Stimulated activated CD8-positive, alpha-beta memory T cell treated with anti-CD3 and anti-CD28 coated beads, Interleukin-12 subunit alpha, Interleukin-12 subunit beta, amount 100 ng/mL, for 24 hours (primary cell): ENCODE data around the gene SH3RF3.

ENCODE experiments used
- DNase-seq: peaks from one replicate; pipeline ENCODE4 v3.0.0-alpha.2; 2020; ENCODE audit errors: extremely low read depth

SH3RF3 gene

DNA sequence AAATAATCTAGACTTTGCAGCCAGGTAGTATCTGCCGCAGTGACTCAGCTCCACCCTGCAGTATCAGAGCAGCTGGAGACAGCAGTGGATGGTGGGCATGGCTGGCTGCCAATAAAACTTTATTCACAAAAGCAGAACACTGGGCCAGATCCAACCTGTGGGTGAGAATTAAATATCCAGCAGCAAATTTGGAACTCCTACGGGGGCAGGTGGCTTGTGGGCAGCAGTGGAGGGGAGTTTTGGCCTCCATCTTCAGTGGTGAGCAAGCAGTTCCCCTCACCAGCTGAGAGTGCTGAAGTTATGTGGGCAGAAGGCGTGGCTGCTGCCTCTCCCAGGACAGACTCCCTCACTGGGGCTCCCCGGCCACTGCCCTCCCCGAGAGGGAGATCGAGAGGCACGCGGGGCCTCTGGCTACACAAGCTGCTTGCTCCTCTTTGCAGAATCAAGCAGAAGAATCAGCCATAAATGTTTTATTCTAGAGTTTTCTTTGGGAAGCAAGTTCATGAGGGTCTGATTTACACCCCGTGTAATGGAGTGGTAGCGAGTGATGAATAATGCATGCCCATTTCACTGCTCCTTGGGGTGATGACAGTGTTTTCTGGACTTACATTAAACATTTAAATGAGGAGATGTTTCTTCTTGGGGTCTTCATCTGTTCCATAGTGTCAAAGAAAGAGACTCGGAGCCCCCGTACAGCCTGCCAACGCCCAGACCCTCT is 280.5 kb downstream of the SH3RF3 start:
- DNase-seq = no peak

DNA sequence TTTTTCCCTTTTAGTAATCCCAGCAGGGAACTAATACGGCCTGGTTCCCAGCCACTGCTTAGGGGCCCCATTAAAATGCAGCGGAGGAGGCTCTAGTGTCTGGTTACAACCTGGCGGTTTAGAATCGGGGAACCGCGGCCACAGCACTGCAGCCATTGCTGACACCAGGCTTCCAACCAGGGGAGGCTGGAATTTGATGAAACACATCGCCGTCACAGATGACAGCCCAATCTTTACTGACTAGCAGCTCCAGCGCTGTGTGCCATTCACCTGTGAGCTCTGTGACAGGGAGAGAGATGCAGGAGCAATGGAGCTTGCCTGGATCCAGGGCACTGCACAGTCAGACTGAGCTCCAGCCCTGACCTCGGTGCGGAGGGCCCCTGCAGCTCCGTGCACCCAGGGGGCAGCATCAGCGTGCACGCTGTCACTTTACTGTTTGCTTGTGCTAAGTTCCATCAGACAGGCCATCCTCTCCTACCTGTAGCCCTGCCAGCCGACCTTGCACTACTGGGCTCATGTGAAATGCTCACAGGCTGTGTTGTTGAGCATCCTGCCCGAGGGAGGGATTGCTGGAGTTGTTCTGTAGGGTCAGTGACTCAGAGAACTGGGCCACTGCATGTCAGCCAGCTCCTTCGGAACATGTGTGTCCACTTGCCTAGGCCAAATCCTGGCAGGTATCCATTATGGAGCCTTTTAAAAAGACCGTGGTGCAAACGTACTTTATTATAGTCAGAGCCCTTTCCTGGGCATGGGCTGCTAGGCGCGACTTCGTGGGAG is 281.2 kb downstream of the SH3RF3 start:
- DNase-seq = no peak

- DNase-seq = no peak
These were observed 282.8 kb downstream of the SH3RF3 start for GRCh38 chr2:109411640-109412325.

DNA sequence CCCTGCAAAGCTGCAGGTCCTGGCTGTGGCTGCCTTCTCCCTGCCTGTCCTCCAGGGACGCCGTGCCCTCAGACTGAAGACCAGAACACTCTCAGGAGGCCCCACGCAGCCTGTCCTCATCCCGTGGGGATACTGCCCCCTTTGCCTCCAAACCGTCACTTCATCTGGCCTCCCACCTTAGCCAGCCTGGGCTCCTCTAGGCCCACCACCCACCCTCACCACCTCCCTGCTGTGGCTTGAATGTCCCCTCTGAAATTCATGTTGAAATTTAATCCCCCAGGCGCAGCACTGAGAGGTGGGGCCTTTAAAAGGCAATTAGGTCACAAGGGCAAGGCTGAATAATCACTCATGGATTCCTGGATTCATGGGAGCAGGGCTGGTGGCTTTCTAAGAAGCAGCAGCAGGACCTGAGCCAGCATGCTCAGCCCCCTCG is 286.6 kb downstream of the SH3RF3 start:
- DNase-seq = no peak

DNA sequence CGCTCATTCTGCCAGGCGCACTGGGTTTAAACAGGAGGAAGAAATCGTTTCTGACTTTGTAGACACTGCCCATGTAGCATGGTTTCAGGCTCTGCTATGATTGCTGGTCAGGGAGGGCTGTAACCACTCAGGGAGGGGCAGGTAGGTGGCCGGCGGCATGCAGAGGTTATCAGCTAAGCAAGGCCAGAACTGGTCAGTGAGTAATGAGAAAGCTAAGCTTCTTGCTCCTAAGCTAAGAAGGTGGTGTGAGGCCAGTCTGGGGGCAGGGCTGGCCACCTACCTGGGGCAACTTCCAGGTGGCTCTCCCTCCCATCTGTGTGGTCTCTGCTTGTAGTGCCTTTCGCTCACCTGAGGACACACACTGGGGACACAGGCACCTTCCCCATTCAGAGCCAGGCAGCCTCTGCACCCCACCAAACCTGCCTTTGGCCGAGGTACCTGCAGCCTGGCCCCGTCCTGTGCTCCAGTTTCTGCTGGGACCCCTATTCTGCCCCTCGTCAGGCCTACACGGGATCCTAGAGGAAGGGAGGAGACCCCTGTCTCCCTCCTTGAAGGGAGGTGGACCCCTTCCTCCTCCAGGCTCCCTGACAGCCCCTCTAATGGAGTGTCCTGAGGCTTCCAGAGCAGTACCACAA is 288.8 kb downstream of the SH3RF3 start:
- DNase-seq = no peak

GRCh38 chr2:109418716-109419115 is 289.7 kb downstream of the SH3RF3 start:
- DNase-seq = no peak

DNA sequence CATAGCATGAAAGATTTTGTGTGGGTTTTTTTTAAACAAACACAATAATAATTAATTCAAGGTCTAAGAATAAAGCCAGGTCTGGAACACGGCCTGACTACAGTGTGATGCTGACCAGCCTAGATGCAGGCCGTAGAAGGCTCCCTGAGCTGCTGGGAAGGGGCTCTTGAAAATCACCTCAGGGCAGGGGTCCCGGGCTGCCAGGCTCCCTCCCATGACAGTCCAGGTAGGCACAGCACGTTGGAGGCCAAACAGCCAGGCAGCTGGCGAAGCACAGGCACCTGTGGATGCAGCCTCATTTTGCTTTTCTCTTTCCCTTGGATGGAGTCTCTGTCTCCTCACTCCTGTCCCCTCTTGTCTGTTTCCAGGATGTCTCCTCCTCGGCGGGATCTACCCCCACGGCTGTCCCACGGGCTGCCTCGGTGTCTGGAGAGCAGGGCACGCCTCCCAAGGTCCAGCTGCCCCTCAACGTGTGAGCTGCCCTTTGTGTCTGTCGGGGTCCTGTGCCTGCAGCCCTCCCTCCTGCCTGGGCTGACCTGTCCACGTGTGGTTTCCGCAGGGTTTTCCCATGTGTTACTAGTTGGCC is 290.3 kb downstream of the SH3RF3 start:
- no peak for DNase-seq

GRCh38 chr2:109419960-109420370 is 291.0 kb downstream of the SH3RF3 start:
- no peak for DNase-seq

GRCh38 chr2:109421101-109421500 is 292.1 kb downstream of the SH3RF3 start:
- no peak for DNase-seq

DNA sequence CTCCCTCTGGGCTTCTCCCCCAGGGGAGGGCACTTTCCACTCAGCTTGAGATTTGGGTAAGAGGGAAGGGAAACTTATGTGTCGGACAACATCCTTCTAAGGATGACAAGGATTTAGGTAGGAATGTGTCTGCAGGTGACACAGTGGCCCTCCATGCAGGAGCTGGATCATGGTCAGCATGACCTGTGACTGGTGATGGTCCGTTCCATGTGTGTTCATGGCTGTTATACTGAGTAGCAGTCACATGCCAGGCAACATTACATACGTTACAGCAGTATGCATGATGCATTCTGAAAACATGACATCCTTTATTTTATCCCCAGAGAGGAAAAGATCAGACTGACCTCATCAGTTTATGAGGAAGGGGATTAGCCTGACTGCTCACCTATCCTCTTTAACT is 292.6 kb downstream of the SH3RF3 start:
- no peak for DNase-seq

DNA sequence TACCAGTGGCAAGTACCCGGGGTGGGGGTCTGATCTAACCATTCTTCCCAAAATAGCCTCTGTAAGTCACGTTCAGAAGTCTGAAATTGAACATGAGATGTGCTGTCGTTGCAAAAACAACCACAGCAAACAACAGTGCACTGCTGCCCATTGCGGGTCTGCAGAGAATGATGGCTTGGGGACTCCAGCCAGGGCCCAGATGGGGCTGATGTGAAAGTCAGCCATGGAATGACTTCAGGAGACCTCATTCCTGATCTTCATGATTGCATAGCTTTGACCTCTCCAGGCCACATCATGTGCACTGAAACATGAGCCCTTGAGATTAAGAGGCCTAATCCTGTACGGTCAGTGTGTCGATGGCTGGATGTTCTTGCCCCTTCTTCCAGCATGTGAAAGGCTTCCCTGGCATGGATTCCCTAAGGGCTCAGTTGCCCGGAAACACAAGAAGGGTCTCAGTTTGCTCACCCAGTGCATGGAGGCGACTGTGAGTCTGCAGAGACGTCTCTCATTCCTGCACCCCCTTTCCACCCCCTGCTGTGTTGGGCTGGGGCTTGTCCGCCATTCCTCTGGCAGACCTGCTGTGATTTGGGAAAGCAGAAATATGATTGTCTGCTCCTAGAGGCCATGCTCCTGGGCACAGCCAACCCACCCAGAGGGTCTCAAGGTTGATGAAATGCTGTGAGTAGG is 293.2 kb downstream of the SH3RF3 start:
- no peak for DNase-seq

GRCh38 chr2:109422758-109423500 is 293.9 kb downstream of the SH3RF3 start:
- DNase-seq = no peak

DNA sequence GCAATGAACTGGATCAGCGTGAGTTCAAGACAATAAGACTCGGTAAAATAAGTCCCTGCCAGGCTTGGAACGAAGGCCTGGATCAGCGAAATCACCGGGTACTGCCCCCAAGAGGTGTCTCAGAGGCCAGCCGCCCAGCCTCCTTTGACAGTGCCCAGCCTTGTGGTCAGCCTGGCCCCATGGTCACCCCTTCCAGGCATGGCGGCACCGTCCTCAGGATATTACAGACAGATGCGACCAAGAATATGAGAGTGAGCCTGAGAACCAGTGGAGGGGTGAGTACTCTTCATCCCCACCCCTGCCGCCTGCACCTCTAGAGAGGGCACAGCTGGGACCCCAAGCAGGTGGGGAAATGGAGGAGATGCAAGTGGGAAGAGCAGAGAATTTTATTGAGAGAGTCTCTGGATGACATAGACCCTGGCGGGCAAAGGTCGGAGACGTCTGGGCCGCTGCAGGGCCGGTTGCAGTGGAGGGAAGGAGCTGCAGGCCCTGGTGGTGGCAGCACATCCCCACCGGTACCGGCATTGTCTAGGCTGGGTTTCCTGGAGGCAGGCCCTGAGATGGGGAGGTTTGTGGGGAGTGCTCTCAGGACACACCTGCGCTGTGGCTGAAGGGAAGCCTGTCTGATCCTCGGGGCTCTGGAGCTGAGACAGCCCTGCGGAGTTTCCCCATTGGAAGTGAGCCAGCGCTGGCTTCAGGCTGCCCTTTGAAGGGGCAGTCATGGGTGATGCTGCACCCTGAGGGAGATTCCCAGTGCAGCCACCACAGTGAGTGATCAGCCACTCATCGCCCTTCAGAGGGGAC is 294.8 kb downstream of the SH3RF3 start:
- DNase-seq = no peak

DNA sequence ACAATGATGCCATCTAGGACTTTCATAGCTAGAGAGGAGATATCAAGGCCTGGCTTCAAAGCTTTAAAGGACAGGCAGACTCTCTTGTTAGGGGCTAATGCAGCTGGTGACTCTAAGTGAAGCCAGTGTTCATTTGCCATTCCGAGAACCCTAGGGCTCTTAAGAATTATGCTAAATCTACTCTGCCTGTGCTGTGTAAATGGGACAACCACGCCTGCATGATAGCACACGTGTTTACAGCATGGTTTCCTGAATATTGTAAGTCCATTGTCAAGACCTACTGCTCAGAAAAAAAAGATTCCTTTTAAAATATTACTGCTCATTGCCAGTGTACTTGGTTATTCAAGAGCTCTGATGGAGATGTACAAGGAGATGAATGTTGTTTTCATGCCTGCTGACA is 296.4 kb downstream of the SH3RF3 start:
- DNase-seq = no peak

DNA sequence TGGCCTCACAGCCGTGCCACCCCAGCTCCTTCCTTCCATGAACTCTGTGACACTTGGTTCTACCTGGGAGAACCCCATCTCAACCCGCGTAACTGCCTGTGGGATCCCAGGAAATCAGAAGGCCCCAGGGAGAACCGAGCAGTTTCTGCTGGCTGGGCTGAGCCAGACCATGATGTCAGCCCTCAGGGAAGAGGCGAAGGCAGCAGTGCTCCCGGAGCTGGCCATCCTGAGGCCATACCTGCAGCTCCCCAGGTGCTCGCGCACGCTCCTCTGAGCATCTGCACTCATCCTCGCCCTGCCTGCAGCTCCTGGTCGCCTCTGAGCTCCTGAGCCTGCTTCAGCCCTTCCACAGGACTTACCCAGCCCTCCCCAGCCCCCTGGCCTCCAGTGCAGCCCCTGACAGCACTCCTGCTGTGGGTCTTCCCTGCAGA is 298.7 kb downstream of the SH3RF3 start:
- DNase-seq = no peak

GRCh38 chr2:109428281-109428680 is 299.3 kb downstream of the SH3RF3 start:
- DNase-seq = no peak

DNA sequence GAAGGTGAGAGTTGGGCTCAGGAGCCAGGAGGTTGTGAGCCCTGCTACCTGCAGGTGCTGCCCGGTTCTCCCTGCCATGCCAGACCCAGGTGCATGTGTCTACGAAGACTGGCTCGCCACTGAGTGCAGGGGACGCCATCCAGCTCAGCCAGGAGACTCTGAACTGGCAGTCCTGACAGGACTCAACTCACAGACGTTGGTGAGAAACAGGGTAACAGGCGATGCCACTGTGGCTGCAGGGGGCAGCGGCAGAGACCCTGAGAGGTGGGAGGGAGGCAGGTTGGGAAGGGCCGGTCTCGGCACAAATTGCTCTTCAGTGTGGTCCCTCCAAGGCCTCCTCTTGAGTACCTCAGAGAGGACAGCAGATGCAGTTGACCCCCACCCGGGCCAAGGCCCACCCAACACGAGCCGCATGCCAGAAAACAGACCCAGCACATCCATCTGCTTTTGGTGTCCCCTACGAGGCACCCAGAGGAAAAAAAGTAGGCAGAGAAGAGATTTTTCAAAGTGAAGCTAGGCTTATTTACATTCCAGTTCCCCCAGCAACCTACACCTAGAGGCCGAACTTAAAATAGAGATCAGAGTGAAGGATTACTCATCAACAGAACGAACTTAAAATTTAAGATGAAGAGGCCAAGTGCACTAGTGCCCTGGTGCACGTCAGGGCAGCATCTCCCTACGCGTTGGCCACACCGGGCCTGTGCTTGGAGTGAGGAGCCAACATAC is 300.0 kb downstream of the SH3RF3 start:
- DNase-seq = no peak

- no peak for DNase-seq
These were observed 300.7 kb downstream of the SH3RF3 start for GRCh38 chr2:109429567-109430328.
